EH (cell line): ENCODE results near the gene CHADL.

ENCODE experiments used
- DNase-seq: peaks from one replicate; pipeline ENCODE4 v3.0.0-alpha.2; 2015; ENCODE audit warnings: low read depth

The CHADL gene

DNA sequence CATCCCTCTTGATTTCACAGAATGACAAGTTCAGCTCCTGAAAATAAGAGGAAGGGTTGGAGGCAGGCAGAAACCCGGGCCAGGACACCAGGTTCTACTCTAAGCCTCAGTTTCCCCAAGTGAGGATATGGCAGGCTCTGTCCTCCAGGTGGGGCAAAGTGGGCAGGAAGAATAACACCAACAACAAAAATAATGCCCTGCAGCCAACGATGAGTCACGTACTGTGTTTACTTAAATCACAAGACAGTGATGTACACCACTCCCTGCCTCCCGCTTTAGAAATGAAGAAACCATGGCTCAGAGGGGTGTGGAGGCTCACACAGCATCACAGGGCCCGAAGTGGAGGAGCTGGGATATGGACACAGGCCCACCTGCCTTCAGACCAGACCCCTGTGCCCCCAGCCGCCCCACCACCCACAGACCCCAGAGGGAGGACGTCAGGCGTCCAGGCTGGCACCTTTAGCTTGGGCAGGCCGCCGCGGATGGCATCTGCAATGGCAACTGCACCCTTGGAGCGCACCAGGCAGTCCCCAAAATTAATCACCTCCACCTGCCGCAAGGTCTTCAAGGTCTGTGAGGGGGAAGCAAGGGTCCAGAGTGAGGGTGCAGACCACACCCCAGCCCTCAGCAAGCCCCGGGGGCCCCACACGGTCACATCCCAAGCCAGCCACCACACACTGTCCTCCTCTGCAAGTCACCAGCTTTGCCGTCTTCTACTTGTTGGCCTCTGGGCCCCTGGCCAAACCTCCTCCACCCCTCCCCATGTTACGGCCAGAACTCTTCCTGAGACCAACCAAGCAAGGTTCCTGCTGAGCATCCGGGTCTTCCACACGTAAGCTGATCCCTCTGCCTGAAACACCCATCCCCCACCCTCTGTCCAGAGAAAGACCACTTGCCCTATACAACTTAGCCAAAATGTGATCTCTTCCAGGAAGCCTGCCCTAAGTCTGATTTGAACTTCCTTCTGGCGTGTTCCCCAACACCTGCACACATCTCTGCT is 15.8 kb upstream of the CHADL start:
- peak; percentile 70 for DNase-seq

DNA sequence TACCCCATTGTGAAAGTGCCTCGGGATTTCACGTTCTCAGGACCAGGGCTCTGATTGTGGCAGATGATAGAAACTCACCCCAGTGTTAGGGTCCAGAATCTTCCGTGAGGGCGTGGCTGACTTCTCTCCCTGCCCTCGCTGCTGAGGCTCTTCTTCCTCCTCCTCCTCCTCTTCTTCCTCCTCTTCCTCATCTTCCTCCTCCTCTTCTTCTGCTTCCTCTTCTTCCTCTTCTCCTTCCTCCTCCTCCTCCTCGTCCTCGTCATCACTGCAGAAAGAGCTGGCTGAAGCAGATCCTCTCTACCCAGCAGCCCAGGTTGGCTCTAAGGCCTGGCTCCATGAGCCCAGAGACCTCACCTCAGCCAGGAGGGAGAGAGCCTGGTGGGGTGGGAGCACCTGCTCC is 13.5 kb upstream of the CHADL start:
- DNase-seq = no peak

DNA sequence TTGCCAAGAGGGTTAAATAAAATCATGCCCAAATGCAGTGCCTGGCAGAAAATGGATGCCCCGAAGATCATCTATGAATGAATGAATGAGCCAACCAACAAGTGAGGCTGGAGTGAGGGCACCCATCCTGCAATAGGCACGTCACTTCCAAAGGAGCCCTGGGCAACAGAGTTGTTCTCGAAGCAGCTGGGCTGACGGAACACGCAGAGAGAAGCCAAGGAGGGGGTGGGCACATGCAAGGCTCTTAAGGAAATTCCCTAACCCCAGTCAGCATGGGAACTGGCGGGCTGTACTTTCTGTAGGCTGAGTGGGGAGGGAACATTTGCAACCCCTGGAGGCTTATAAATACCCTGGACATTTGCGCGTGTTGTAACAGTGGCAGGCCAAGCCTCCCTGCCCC is 11.6 kb upstream of the CHADL start:
- DNase-seq = no peak

DNA sequence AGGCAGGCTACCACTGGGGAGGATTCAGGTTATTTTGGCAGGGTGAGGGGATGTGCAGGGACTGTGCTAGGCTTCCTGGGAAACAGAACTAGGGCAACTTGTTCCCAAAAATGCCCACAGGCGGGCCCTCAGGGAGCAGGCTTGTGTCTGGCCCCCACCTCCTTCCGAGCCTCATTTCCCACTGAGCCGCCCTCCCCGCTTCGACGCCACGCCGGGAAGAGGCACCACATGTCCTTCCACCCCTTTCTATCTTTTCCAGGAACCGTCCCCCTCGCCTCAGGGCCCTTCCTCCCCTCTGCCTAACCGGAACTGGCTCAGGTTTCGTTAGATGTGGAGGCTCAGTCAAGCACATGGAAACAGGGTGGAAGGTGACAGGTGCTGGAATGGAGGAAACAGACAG is 9.4 kb upstream of the CHADL start:
- no peak for DNase-seq

DNA sequence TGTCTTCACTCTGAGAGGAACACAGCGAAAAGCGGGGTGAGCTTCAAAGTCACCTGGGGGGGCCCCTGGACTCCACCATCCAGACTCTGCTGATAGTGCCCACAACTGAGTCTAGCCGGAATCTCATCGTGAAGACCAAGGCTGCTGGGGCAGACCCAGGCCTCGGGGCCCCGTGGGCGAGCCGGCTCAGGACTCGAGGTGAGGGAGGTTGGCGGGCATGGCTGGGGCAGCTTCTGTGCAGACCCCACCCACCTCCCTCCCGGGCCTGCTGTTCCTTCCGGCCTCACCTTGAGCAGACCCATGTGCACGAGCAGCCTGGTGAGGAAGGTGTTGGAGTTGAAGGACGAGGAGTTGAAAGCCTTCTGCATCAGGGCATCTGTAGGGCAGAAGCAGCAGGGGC is 8.7 kb upstream of the CHADL start:
- no peak for DNase-seq

DNA sequence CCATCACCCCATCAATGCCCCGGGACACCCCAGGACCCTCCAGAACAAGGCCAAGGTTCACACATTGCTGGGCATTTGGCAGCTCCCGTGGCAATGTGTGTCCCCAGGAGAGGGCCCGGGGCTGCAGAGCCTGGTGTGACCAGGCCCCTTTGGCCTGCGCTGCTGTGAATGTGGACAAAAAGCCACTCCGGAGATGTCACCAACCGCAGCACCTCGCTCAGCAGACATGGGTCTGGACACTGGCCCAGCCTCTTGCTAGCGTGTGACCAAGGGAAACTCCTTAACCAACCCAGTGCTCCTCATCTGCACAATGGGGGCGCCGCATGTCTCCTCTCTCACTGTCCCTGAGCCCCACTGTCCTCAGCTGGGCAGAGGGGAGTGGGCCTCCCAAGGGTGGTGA is 8.0 kb upstream of the CHADL start:
- no peak for DNase-seq

DNA sequence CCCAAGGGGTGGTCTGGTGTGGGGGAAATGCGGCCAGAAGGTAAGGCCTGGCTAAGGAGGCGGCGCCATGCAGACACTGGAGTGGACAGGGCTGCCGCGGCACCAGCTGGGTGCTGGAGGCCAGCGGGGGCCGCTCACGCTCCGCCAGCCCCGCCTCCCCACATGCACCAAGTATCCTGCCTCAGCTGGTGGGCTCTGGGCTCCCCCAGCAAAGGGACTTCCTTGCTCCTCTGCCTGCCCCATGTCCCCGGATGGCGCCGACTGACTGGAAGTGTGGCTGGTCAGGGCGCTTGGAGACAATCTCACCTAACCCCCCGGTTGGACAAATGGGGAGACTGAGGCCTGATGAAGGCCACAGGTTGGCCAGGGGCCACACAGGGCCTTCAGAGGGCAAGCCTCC is 7.6 kb upstream of the CHADL start:
- no peak for DNase-seq

DNA sequence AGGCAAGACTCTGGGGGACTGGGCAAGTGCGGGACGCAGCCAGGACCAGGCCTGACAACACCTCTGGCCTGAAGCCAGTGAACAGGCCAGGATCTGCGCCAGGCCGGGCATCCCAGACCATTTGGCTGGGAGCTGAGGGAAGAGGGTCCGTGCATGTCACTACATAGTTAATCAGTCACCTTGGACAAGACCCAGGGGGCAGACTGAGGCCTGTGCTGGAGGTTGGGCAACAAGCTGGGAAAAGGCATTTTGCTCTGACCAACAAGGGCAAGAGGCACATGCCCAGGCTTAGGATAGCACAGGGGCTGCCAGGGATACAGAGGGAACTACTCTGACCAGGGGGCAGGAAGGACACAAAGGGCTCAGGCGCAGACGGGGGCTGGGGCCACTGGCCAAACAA is 7.0 kb upstream of the CHADL start:
- no peak for DNase-seq

DNA sequence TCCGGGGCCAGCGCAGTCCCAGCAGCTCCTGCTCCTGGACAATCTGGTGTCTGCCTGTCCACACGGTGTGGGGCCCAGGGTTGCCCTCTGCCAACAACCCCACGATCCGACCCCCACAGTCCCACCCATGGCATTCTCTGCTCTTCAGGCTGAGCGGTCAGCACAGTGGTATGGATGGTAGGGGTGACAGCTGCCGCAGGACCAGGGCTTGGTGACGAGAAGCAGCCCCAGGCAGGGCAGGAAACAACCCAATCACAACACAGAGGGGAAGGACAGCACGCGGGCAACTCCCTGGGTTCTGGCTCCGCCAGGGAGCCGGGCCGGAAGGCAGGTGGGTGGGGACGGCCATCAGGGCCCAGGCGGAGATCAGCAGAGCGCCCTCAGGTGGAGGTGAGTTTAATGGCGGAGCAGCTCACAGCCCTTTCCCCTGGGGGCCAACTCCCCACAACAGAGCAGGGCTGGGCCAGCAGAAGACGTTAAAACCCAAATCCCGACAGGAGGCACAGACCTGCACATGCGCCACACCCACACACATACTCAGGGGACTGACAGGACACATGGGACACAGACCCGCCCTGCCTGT is 5.3 kb upstream of the CHADL start:
- DNase-seq = no peak

DNA sequence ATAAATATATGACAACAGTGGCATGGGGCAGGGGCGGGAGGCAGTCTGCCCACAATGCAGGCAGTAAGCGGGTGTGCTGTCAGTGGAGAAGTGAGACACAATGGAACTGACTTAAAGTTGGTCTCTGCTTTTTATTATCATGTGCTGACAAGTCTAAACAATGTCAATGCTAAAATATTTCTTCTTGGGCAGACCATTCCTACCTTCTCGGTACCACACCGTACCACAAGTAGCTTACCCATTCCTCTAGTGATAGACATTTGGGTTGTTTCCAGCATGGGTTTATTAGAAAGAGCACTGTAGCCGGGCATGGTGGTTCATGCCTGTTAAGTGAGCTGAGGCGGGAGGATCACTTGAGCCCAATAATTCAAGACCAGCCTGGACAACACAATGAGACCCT is 2.6 kb upstream of the CHADL start:
- no peak for DNase-seq

DNA sequence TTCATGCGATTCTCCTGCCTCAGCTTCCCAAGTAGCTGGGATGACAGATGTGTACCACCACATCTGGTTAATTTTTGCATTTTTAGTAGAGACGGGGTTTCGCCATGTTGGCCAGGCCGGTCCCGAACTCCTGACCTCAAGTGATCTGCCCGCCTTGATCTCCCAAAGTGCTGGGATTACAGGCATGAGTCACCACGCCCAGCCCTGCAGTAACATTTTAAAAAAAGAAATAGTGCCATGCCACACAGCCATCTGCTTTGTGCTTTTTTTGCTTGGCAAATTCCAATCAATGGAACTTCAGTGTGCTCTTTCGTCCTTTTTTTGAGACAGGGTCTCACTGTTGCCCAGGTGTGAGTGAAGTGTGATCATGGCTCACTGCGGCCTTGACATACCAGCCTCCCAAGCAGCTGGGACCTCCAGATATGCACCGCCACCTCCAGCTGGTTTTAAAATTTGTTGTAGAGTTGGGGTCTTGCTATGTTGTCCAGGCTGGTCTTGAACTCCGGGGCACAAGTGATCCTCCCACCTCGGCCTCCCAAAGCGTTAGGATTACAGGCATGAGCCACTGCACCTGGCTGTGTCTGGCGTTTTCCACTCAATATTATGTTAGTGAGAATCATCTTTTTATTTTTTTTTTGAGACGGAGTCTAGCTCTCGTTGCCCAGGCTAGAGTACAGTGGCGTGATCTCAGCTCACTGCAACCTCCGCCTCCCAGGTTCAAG is 1.8 kb upstream of the CHADL start:
- peak; percentile 25 for DNase-seq

DNA sequence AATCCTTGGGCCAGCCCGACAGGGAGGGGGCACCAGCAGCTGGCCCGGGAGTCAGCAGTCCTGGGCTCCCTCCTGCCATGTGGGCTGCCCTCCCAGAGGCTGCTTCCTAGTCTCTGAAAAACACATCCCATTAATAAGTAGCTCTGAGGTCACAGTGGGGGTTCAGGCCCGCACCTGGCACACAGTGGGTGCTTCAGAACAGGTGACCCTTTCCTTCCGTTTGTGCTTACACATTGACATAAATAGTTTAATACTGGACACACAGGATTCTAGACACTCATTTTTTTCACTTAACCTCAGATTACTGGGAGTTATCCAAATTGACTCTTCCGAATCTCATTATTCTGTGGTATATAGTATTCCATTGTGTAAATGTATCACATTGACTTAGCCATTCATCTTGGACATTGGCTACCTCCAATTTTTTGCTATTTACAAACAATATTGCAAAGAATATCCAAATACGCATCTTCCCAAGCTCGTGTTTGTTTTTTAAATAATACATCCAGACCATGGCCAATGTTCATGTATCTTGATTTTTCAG is 474 bp upstream of the CHADL start:
- no peak for DNase-seq

DNA sequence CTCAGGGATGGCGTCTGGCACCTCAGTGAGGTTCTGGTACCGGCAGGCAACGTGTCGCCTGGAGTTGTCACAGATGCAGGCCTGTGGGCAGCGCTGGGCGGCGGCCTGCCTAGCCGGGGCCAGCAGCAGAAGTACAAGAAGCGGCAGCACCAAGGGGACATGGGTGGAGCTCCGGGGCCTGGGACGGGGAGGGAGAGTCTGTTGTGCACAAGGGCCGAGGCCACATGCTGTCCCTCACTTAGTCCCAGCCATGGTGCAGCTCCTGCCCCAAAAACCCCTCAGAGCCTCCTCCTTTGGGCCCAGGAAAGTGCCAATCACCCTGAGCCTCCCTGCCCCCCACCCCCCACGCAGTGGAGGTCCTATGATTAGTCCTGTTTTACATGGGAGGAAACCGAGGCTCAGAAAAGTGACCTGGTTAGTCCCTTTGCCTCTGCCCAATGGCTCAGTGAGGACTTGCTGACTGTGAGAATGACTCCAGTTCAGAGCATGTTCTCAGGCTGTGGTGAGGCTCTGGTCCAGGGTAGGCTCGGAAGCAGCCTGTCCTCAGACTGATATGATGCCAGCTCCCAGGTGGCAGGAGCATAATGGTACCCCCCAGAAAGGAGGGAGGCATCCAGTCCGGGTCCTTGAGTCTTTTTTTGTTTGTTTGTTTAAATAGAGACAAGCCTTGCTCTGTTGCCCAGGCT is 1.1 kb downstream of the CHADL start:
- no peak for DNase-seq

DNA sequence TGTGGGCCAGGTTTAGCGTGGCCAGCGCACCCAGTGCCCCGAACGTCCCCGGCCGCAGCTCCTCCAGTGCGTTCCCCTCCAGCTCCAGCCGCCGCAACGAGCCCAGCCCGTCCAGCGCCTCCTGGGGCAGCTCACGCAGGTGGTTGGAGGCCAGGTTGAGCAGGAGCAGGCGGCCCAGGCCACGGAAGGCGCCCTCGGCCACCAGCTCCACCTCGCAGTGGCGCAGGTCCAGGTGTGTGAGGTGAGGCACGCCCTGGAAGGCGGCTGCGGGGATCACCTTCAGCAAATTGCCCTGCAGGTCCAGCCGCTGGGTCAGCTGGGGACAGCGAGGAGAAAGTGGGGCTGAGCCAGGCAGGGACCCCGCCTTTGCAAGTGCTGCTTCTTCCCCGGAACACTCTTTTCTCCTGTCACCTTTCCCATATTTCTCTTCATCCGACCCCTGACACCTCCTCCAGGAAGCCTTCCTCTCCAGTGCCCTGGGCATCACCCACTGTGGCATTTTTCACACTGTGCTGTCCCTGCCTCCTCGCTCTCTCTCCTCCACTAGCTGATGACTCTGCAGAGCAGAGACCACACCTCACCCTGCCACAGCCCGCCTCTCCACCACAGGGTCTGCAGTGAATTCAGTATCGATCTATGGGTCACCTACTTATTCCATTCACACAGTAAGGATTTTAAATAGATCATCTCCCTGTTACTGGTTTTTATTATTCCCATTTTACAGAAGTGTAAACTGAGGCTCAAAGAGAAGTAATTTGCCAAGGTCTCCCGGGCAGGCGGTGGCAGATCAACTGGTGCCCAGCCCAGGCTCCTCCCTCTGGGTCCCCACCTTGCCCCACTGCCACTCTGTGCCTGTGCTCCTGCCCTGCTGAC is 1.9 kb downstream of the CHADL start:
- DNase-seq = no peak

DNA sequence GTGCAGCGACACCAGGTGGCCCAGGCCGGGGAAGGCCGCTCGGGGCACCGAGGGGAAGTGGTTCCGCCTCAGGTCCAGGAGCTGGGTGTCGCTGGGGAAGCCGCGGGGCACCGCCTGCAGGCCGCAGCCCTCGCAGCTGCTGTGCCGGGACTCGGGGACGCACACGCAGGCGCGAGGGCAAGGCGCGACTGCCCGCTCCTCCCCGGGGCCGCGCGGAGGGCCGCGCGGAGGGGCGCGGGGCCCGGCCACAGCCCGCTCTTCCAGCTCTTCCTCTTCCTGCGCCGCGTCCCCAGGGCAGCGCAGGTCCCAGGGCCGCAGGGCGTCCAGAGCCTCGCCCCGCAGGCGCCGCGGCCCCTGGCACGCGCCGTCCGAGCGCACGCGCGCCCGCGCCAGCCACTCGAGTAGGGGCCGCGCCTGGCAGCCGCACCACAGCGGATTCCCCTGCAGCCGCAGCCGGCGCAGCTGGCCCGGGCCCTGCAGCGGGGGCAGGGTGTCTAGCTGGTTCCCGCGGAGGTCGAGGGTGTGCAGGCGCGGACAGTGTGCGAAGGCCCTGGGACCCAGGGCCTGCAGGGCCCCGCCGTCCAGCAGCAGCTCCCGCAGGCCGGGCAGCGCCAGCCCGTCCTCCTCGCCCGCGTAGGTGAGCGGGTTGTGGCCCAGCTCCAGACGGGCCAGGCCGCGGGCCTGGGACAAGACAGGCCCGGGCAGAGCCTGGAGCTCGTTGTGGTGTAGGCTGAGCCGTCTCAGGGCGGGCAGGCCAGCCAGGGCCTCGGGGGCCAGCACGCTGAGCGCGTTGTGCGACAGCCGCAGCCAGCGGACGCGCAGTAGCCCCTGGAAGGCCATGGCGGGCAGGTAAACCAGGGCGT is 2.8 kb downstream of the CHADL start:
- peak; percentile 43 for DNase-seq

DNA sequence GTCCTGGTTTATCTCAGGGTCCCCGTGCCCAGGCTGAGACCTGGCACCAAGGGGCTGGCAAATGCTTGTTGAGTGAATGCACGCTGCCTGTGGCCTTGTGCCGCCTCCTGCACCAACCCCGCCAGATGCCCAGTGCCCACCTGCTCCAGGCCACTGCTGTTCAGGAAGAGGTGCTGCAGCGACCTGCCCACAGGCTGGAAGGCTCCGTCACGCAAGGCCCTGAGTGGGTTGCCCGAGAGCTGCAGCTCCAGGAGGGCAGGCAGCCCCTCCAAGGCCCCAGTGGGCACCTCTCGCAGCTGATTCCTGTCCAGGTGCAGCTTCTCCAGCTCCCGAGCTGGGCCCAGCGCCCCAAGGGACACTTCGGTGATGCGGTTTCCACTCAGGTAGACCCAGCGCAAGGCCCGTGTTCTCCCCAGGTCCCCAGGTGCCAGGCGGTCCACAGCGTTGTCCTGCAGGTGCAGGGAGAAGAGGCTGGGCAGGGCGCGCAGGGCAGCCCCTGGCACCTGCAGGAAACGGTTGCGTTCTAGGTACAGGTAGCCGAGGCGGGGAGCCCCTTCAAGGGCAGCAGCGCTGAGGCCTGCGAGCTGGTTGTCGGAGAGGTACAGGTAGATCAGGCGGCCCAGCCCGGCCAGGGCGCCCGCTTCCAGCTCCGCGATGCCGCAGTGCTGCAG is 3.6 kb downstream of the CHADL start:
- DNase-seq = no peak

DNA sequence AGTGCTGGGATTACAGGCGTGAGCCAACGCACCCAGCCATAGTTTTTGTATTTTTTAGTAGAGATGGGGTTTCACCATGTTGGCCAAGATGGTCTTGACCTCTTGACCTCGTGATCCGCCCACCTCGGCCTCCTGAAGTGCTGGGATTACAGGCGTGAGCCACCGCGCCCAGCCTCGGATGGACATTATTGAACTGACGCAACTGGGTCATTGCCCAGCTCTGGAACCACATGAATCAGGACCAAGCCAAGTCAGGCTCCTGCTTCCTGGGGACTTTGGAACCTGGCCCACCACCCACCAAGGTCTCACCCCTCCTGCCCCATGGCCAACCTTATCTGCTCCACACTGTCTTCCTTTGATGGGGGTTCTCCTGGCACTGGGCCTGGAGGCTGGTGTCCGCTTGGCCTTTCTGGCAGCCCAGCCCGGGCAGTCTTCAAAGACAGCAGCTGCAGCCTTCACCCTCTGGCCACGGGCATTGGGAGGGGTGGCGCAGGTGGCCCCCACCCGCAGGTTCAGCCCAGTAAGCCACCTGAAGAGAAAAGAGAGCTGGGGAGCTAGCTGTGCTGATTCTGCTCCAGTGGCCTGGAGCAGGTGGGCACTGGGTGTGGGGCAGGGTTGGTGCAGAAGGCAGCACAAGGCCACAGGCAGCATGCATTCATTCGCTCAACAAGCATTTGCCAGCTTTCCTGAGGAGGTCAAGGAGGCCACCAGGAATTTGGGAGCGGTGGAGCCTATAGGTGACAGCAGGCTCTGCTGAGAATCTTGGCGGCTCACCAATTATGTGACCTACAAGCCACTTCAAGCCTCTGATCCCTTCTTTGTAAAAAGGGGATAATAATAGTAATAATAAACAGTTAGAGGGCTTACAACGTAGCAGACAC is 5.7 kb downstream of the CHADL start:
- DNase-seq = no peak

DNA sequence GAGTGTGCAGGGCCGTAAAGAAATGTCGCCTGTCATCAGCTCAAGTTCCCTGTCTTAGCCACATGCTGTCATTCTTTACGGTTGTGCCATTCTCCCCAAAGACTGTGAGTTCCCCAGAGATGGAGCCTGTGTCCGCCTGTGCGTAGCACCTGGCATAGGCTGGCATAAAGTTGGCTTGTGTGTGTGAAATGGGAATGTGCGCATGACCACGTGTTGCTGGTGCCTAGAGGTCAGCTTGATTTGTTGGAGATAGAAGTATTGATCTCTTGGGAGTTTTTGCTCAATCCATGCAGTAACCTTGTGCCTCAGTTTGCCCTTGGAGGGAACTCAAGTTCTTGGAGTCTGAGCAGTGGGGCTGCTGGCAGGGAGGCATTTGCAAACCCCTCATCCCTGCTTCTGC is 9.4 kb downstream of the CHADL start:
- DNase-seq = no peak

DNA sequence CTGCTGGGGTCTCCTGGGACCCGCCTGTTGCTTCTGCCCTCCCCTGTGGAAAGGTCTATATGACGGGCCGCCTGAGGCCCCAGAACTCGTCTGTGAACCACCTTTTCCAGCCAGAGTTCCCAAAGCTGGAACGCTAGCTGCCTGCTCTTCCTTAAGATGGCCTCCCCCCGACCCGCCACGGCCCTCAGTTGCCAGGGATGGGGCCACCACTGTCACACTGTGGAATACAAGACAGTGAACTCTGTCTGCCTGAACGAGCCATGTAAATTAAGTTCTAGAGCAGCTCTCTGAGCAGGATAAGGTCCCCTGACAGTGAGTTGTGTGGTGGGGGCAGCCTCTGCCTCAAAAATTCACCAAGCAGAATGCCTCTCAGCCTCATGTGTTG is 10.3 kb downstream of the CHADL start:
- DNase-seq = no peak
